Measurements from ENCODE around the gene MEGF6. TPM values are rescaled to one million over a fixed set of nuclear protein-coding genes. Genes with fewer than 3 reads are reported as not detected.

The MEGF6 gene
- total RNA-seq, 1 donor = 85.4 TPM

- no peak overlapping the region for H3K4me2 ChIP-seq (ENCODE audit: insufficient read depth, low read length)
- no peak overlapping the region for H3K4me3 ChIP-seq (ENCODE audit: insufficient read depth, low read length)
- no peaks in the 10 kb centered on the region for H3K4me1 ChIP-seq (ENCODE audit: insufficient read depth, low read length)
- peaks cover 16% of the 10 kb centered on the region for H3K27me3 ChIP-seq (ENCODE audit: insufficient read depth, low read length)
- H3K9me3 ChIP-seq (ENCODE audit: low read depth, low read length) = no peaks in the 10 kb centered on the region
- no peak for DNase-seq (ENCODE audit: insufficient read length, low spot score, missing footprints)
- no peak overlapping the region for H2AFZ ChIP-seq (ENCODE audit: low read length)
- H4K20me1 ChIP-seq (ENCODE audit: insufficient read depth, low read length) = peaks cover 4% of the 10 kb centered on the region
- no peak overlapping the region for H3K27ac ChIP-seq (ENCODE audit: low read depth, low read length)
- no peak for TF ChIP-seq CTCF (IDR thresholded peaks at IDR 0.05; ENCODE audit: extremely low read depth, low read depth, low read length)
- no peaks in the 10 kb centered on the region for H3K36me3 ChIP-seq (ENCODE audit: insufficient read depth, low read length)
- H3K79me2 ChIP-seq (ENCODE audit: insufficient read depth, low read length) = no peaks in the 10 kb centered on the region
These were observed 159.1 kb downstream of the MEGF6 start for GRCh38 chr1:3451994-3452865.

GRCh38 chr1:3450983-3451382 lies 160.3 kb downstream of the MEGF6 start:
- Histone ChIP-seq H3K79me2 (ENCODE audit: insufficient read depth, low read length) (no peaks in the 10 kb centered on the region), H3K27me3 (ENCODE audit: insufficient read depth, low read length) (peaks cover 14% of the 10 kb centered on the region), H3K9me3 (ENCODE audit: low read depth, low read length) (no peaks in the 10 kb centered on the region), H3K4me1 (ENCODE audit: insufficient read depth, low read length) (no peaks in the 10 kb centered on the region), H3K27ac (ENCODE audit: low read depth, low read length) (no peak overlapping the region), H2AFZ (ENCODE audit: low read length) (no peak overlapping the region), H4K20me1 (ENCODE audit: insufficient read depth, low read length) (peaks cover 4% of the 10 kb centered on the region), H3K4me2 (ENCODE audit: insufficient read depth, low read length) (no peak overlapping the region), H3K36me3 (ENCODE audit: insufficient read depth, low read length) (no peaks in the 10 kb centered on the region), H3K4me3 (ENCODE audit: insufficient read depth, low read length) (no peak overlapping the region)
- no peak for TF ChIP-seq CTCF (IDR thresholded peaks at IDR 0.05; ENCODE audit: extremely low read depth, low read depth, low read length)
- no peak for DNase-seq (ENCODE audit: insufficient read length, low spot score, missing footprints)

- TF ChIP-seq CTCF (IDR thresholded peaks at IDR 0.05; ENCODE audit: extremely low read depth, low read depth, low read length) = no peak
- H3K4me1 ChIP-seq (ENCODE audit: insufficient read depth, low read length) = no peaks in the 10 kb centered on the region
- no peak for DNase-seq (ENCODE audit: insufficient read length, low spot score, missing footprints)
- H3K36me3 ChIP-seq (ENCODE audit: insufficient read depth, low read length) = no peaks in the 10 kb centered on the region
- no peak overlapping the region for H3K4me3 ChIP-seq (ENCODE audit: insufficient read depth, low read length)
- H3K79me2 ChIP-seq (ENCODE audit: insufficient read depth, low read length) = no peaks in the 10 kb centered on the region
- no peaks in the 10 kb centered on the region for H3K9me3 ChIP-seq (ENCODE audit: low read depth, low read length)
- peaks cover 4% of the 10 kb centered on the region for H4K20me1 ChIP-seq (ENCODE audit: insufficient read depth, low read length)
- H2AFZ ChIP-seq (ENCODE audit: low read length) = no peak overlapping the region
- H3K27ac ChIP-seq (ENCODE audit: low read depth, low read length) = no peak overlapping the region
- no peak overlapping the region for H3K4me2 ChIP-seq (ENCODE audit: insufficient read depth, low read length)
- peaks cover 14% of the 10 kb centered on the region for H3K27me3 ChIP-seq (ENCODE audit: insufficient read depth, low read length)
These were observed 161.0 kb downstream of the MEGF6 start for GRCh38 chr1:3450202-3450863.

GRCh38 chr1:3444736-3445135 lies 166.6 kb downstream of the MEGF6 start:
- Histone ChIP-seq H2AFZ (ENCODE audit: low read length) (no peak overlapping the region), H3K4me3 (ENCODE audit: insufficient read depth, low read length) (no peak overlapping the region)

More at GRCh38 chr1:3444736-3445135, 166.6 kb downstream of the MEGF6 start:
- TF ChIP-seq CTCF (IDR thresholded peaks at IDR 0.05; ENCODE audit: extremely low read depth, low read depth, low read length) = no peak
- H3K4me2 ChIP-seq (ENCODE audit: insufficient read depth, low read length) = no peak overlapping the region
- H3K4me1 ChIP-seq (ENCODE audit: insufficient read depth, low read length) = no peaks in the 10 kb centered on the region
- no peaks in the 10 kb centered on the region for H3K9me3 ChIP-seq (ENCODE audit: low read depth, low read length)
- H3K27ac ChIP-seq (ENCODE audit: low read depth, low read length) = no peak overlapping the region
- peaks cover 2% of the 10 kb centered on the region for H4K20me1 ChIP-seq (ENCODE audit: insufficient read depth, low read length)
- no peaks in the 10 kb centered on the region for H3K36me3 ChIP-seq (ENCODE audit: insufficient read depth, low read length)
- no peaks in the 10 kb centered on the region for H3K79me2 ChIP-seq (ENCODE audit: insufficient read depth, low read length)
- H3K27me3 ChIP-seq (ENCODE audit: insufficient read depth, low read length) = peaks cover 38% of the 10 kb centered on the region
- DNase-seq (ENCODE audit: insufficient read length, low spot score, missing footprints) = no peak
